ENCODE results near the gene CEP112. TPM values are rescaled to one million over a fixed set of nuclear protein-coding genes. Genes with fewer than 3 reads are reported as not detected.

Gene CEP112
- total RNA-seq, 1 donor from 2014 or later = 9.5 TPM

GRCh38 chr17:65973237-65973636, 218.7 kb downstream of the CEP112 start:
- Mint-ChIP-seq H3K27ac (ENCODE audit: unreplicated experiment) (no peak overlapping the region), H3K4me1 (ENCODE audit: unreplicated experiment) (peaks cover 2% of the 10 kb centered on the region), H3K9me3 (ENCODE audit: unreplicated experiment) (no peaks in the 10 kb centered on the region), H3K27me3 (ENCODE audit: unreplicated experiment) (no peaks in the 10 kb centered on the region), H3K36me3 (ENCODE audit: unreplicated experiment) (peaks cover 2% of the 10 kb centered on the region), H3K4me3 (ENCODE audit: unreplicated experiment) (no peak overlapping the region)
- no peak for DNase-seq (ENCODE audit: extremely low spot score, unreplicated experiment)
- no peak for TF ChIP-seq CTCF (IDR thresholded peaks at IDR 0.05)

- Mint-ChIP-seq H3K4me1 (ENCODE audit: unreplicated experiment) (peaks cover 5% of the 10 kb centered on the region), H3K36me3 (ENCODE audit: unreplicated experiment) (peaks cover 2% of the 10 kb centered on the region), H3K27ac (ENCODE audit: unreplicated experiment) (no peak overlapping the region), H3K9me3 (ENCODE audit: unreplicated experiment) (peaks cover 6% of the 10 kb centered on the region), H3K27me3 (ENCODE audit: unreplicated experiment) (no peaks in the 10 kb centered on the region), H3K4me3 (ENCODE audit: unreplicated experiment) (no peak overlapping the region)
- DNase-seq (ENCODE audit: extremely low spot score, unreplicated experiment) = no peak
- TF ChIP-seq CTCF (IDR thresholded peaks at IDR 0.05) = no peak
These were observed 224.6 kb downstream of the CEP112 start for GRCh38 chr17:65967372-65967771.

- no peaks in the 10 kb centered on the region for H3K36me3 Mint-ChIP-seq (ENCODE audit: unreplicated experiment)
- H3K9me3 Mint-ChIP-seq (ENCODE audit: unreplicated experiment) = peaks cover 6% of the 10 kb centered on the region
- no peak for DNase-seq (ENCODE audit: extremely low spot score, unreplicated experiment)
- H3K27me3 Mint-ChIP-seq (ENCODE audit: unreplicated experiment) = no peaks in the 10 kb centered on the region
- TF ChIP-seq CTCF (IDR thresholded peaks at IDR 0.05) = no peak
- H3K4me1 Mint-ChIP-seq (ENCODE audit: unreplicated experiment) = peaks cover 5% of the 10 kb centered on the region
- no peak overlapping the region for H3K4me3 Mint-ChIP-seq (ENCODE audit: unreplicated experiment)
- H3K27ac Mint-ChIP-seq (ENCODE audit: unreplicated experiment) = peak overlapping the region; percentile 8
These were observed 225.7 kb downstream of the CEP112 start for GRCh38 chr17:65966072-65966695.

- DNase-seq (ENCODE audit: extremely low spot score, unreplicated experiment) = no peak
These were observed 228.8 kb downstream of the CEP112 start for GRCh38 chr17:65963179-65963578.

GRCh38 chr17:65959630-65960029, 232.3 kb downstream of the CEP112 start:
- Mint-ChIP-seq H3K4me1 (ENCODE audit: unreplicated experiment) (no peaks in the 10 kb centered on the region), H3K36me3 (ENCODE audit: unreplicated experiment) (no peaks in the 10 kb centered on the region), H3K9me3 (ENCODE audit: unreplicated experiment) (peaks cover 8% of the 10 kb centered on the region), H3K27ac (ENCODE audit: unreplicated experiment) (no peak overlapping the region), H3K27me3 (ENCODE audit: unreplicated experiment) (no peaks in the 10 kb centered on the region), H3K4me3 (ENCODE audit: unreplicated experiment) (no peak overlapping the region)
- TF ChIP-seq CTCF (IDR thresholded peaks at IDR 0.05) = no peak
- DNase-seq (ENCODE audit: extremely low spot score, unreplicated experiment) = no peak

More at GRCh38 chr17:65963179-65963578, 228.8 kb downstream of the CEP112 start:
- peaks cover 5% of the 10 kb centered on the region for H3K4me1 Mint-ChIP-seq (ENCODE audit: unreplicated experiment)
- no peak overlapping the region for H3K27ac Mint-ChIP-seq (ENCODE audit: unreplicated experiment)
- H3K27me3 Mint-ChIP-seq (ENCODE audit: unreplicated experiment) = no peaks in the 10 kb centered on the region
- no peak for TF ChIP-seq CTCF (IDR thresholded peaks at IDR 0.05)
- no peak overlapping the region for H3K4me3 Mint-ChIP-seq (ENCODE audit: unreplicated experiment)
- peaks cover 6% of the 10 kb centered on the region for H3K9me3 Mint-ChIP-seq (ENCODE audit: unreplicated experiment)
- no peaks in the 10 kb centered on the region for H3K36me3 Mint-ChIP-seq (ENCODE audit: unreplicated experiment)

All from osteocyte (in vitro differentiated cells).